8988T (cell line): ENCODE data around the gene CAMK1D.

Experiments used
- DNase-seq: peaks from one replicate; pipeline ENCODE4 v3.0.0; 2011

The CAMK1D gene

DNA sequence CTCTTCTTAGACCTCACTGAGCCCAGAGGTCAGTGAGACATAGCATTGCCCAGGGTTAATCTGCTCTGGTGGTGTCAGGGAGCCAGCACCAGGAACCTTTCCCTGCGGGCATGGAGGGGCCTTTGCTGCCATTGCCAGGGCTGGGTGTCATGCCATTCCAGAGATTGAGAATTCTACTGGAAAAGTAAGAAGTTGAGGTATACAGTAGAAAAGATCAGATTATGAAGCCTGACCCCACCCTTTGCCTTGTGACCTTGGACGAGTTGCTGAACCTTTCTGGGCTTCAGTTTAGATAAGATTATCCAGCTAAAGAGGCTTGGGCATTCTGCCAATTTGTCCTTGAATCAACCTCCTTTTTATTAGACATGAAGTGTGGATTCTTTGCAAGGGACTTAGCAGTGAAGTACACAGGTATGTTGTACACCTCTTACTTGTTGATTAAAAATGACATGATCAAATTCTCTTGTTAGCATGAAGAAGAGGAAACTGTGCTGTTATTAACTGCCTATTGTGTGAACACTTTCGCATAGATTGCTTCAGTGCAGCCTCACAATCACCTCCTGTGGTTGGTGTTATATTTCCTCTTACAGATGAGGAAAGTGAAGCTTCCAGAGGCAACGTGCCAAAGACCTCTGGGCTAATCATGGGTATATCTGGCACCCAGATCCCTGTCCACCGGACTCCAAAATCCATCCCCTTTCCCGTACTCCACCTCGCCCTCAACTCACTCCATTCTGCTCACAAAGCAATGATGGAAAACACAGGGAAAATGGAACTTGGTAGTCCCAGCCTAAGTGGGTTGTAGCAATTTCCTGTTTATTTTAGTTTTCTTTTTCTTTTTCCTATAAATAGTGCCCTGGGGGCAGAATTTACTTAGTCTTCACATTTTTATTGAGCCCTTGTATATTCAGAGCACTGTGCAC is 151.3 kb downstream of the CAMK1D start:
- no peak for DNase-seq

DNA sequence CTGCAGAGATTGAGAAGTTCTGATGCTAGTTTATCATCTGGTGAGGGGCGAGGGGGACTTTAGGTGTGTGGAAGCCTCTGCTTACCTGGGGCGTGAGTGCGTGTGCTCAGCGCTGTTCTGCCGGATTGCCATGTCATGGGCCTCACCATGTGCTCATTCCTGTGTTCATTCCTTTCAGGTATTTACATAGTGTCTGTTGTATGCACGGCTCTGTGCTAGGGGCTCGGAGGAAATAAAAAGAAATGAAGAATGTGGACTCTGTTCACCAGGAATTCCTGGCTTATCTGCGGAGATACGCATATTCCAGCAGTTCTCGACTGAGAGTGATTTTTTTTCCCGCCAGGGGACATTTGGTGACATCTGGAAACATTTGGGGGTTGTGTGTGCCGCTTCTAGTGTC is 152.0 kb downstream of the CAMK1D start:
- DNase-seq: no peak

DNA sequence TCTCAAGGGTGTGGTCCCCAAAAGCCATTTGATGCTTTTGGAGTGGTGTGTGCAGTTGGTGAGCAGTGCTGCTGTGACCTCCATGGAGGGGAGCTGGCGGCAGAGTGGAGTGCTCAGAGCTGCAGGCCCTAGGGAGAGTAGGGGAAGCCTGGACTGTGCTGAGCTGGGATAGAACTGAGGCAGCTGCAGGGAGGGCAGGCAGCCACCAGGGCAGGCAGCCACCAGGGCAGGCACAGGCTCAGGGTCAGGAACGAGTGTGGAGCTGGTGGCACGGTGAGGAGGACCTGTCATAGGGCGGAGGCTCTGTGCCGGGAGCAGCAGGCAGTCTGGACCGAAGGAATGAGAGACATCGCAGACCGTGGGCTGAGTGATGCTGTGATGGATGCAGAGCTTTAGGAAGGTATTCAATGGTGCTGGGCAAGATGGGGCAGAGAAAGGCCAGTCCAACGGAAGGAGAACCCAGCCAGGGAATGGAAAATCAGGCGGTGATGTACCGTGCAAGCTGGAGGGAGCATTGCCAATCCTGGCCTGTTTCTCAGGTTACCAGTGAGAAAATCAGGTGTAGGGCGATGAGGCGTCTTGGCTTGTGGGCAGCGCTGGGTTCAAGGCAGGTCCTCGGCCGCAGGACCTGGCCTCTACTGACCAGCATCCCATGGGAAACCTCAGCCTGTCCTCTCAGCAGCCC is 152.6 kb downstream of the CAMK1D start:
- no peak for DNase-seq

DNA sequence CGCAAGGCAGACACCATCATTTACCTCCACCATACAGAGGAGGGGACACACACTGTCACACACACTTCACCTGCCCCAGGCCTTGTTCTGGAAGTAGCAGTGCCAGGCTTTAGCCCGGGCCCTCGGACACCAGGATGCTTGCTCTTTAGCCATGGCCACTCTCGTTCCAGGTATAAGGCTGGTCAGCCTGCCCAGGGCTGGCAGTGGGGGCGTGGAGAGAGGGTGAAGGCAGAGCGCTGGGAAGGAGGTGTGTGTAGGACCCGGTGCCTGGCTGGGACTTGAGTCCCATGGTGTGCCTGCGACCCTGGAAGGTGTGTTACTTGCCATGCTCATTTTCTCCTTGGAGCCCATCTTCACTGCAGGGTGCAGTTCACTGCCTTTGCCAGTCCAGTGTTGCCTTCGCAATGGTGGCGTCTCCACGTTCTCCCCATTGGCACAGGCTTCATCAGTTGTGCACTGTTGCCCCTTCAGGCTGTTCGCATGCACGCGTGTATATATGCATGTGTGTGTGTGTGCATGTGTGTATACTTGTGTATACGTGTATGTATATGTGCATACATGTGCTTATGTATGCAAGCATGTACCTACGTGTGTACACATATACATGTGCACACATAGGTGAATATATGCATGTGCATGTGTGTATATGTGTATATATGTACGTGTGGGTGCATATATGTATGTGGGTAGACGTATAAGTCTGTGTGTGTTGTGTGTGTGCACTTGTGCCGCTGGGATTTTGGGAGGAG is 153.4 kb downstream of the CAMK1D start:
- no peak for DNase-seq

DNA sequence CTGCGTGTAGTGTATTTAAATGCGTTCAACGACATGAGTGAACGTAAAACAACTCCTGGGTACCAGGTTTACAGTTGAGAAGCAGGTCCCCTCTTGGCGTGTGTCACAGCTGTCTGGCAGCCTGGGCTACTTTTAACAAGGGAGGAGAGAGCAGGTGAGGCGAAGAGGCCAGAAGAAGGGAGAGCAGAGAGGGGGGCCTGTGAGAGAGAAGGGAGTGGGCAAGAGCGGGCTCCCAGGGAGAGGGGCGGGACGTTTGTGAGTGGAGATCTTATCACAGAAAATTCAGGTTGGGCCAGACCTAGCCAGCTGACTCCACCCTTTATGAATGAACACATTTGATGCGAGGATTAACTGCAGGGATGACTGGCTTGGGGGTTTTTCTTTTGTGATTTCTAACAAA is 154.0 kb downstream of the CAMK1D start:
- DNase-seq: no peak

DNA sequence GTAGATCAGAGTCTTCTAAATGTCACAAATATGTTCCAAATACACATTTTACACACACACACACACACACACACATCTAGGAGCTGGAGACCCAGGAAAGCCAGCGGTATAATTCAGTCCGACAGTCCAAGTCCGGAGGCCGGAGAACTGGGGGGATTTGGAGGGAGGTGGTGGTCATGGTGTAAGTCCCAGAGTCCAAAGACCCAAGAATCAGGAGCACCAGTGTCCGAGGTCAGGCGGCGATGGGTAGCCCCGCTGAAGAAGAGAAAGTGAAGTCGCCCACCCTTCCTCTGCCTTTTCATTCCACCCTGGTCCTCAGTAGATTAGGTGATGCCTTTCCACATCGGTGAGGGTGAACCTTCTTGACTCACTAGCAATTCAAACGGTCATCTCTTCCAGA is 154.8 kb downstream of the CAMK1D start:
- no peak for DNase-seq

DNA sequence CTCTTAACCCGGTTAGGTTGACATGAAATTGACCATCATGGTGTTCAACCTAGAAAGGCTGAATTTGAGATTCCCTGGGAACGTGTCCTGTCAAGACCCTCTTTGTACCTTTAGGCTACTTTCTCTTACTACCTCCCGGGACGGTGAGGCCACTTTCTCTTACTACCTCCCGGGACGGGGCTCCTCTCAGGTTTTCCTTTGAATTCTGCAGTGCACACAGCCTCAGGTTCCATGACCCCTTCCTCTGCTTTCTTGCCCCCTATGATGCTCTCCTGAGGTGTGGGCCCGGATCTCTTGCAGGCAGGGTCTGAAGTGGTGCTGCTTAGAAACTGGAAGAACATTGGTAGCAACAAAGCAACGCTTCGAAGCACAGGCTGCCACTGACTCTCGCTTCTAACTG is 155.3 kb downstream of the CAMK1D start:
- DNase-seq: no peak

DNA sequence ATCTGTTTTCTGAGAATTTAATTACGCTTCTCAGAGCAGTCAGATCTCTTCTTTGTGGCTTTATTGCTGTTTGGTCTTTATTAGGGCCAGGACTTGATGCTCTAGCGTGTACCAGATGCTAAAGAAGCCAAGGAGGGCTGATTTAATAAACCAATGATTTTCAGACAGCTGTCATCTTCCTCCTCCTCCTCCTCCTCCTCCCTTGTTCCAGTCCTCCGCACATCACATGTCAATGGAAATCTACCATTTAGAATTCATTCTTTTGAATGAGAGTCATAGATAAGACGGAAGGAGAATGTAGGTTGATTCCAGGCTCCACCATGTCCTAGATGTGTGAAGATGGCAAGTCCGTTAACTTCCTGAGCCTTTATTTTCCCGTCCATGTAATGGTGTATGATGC is 156.3 kb downstream of the CAMK1D start:
- DNase-seq: no peak

DNA sequence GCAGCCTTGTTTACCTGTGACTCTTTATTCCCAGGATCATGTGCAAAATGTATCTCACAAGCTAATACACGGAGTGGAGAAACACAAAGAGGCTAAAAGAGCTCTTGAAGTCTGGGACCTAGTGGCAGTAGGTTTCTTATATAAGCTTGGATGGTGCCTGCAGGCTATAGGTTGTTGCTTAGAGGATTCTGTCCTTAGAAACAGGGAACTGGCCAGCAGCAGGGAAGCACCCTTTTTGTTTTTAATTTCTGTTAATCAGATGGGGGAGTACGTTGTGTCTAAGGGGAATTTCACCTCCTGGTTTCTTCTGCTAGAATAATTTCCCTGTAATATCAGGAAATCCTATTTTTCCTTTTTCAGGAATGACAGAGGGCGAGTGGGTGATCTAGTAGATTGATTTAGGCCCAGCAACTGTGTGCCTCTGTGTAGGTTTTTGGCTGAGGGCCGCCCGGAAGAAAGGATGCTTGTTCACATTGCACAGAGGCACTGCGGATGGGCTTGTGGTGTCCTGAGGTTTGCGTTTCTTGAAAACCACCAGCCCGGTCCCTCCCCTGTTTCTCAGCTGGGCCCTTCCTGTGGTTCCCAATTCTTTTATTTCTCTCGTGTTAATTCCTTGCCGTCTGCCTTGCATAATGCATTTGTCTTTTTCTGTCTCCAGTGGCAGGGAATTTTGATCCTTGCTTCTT is 158.0 kb downstream of the CAMK1D start:
- DNase-seq: no peak

DNA sequence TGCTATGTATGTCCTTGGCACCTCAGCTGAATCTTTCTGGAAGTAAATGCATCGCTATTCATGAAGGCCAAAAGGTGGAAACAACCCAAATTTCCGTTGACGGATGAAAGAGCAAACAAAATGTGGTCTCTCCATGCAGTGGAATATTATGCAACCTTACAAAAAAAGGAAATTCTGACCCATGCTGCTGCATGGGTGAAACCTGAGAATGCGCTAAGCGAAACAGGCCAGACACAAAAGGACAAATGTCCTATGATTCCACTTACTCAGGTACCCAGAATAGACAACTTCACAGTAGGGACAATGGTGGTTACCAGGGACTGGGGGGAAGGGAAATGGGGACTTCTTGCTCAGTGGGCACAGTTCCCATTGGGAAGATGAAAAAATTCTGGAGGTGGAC is 158.8 kb downstream of the CAMK1D start:
- DNase-seq: no peak

DNA sequence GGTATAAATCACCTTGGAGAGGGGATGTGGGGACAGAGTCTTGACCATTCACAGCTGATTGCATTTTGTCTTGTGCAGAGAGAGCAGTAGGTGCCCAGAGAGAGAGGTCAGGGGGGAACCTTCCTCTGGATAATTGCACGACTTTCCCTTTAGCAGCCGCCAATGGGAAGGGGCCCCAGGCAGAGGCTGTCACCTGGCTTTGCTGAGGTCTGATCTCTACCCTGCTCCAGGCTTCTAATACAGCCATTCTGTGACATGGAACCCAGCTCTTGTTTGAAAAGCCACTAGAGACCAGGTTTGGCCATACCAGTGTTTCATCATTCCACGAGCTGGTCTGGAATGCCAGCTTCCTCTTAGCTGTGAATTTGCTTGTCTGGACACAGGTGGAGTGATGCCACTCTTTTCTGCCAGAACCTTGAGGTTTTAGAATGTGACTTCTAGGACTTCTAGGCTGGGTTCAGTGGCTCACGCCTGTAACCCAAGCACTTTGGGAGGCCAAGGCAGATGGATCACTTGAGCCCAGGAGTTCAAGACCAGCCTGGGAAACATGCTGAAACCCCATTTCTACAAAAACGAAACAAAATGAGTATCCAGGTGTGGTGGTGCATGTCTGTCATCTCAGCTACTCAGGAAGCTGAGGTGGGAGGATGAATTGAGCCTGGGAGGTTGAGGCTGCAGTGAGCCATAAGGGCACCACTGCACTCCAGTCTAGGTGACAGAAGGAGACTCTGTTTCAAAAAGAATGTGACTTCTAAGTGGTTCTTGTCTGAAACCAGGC is 159.9 kb downstream of the CAMK1D start:
- no peak for DNase-seq

DNA sequence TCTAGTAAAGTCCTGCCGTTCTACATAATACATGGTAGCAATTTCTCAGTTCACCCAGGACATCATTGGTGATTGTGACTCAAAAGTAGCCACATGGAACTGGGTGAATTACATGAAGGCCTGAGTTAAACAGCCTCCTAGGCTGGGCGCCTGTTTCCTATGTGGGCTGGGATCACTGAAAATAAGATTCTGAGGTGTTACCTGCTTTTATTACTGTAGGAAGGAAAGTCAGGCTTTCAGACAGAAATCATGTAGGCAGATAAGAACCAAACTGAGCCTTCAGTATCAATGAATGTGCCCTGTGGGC is 160.4 kb downstream of the CAMK1D start:
- DNase-seq: no peak

DNA sequence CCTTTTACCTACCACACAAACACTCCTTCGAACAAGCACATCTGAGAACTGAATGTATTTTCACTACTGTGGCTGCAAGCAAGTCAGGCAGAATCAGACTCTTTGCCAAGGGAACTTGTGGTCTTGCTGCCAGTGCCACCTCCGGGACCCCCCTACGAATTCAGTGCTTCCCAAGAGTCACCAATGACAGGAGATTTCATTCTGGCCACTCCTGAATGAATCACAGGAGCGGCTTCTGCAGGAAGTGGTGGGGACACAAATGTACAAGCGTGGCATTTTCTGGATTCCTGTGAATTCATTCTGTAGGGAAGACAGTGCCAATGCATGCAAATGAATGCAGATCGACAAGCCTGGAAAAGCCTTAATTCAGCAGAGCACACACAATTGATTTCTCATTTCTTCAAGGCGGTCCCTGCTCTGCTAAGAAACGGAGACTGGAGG is 161.2 kb downstream of the CAMK1D start:
- DNase-seq: no peak

DNA sequence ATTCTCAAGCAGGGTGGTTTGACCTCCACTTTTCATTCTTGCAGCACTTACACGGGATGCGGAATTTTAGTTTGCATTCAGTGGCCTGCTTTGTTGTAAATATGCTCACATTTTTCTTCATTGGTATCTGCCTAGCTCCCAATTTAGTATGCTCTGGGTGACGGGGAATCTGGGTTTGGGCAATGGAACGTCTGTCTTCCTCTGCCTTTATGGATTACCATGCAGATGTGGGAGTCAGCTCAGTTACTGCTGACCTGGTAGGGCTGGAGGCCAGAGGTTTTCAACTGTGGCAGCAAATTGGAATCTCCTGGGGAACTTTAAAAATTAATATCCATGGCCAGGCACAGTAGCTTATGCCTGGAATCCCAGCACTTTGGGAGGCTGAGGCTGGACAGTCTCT is 161.6 kb downstream of the CAMK1D start:
- DNase-seq: no peak

DNA sequence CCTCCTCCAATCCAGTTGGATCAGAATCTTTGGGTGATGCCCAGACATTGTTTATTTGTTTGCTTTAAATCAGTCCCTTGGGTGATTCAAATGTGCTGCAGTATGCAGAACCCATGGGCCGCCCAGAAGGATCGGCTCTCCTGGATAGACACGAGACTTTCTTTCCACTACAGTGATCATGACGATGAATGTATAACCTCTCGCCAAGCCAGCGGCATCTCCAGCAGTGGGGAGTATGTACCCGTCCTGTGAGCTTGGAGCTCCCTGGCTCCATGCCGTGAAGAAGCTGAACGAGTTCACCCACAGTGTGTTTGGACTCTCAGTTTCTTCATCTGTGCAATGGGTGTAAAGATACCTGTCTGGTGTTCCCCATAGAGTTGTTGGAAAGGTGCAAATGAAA is 162.3 kb downstream of the CAMK1D start:
- DNase-seq: no peak

DNA sequence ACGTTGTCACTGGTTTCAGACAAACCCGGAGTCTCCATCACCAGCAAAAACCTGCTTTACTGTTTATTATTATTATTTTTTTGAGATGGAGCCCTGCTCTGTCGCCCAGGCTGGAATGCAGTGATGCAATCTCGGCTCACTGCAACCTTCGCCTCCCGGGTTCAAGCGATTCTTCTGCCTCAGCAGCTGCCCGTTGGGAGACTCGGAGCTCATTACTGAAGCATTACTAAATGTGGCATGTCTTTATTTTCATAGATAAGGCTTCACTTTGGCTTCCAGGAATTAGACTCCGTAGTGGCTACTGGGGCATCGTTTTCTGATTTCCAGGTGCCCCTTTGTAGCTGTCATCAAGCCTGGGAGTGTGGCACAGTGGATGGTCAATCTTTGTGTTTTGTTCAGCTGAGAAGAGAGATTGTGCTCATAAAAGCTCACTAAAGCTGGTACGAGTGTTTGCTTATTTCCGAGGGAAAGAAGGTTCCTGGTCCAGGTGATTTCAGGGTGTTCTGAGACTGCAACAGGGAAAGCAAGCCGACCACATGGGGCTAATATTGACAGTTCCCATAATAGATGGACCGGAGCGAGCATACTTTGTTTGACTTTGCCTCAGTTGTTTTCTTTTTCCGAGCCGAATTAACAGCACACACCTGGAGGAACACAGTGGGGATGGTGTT is 163.1 kb downstream of the CAMK1D start:
- DNase-seq: no peak

DNA sequence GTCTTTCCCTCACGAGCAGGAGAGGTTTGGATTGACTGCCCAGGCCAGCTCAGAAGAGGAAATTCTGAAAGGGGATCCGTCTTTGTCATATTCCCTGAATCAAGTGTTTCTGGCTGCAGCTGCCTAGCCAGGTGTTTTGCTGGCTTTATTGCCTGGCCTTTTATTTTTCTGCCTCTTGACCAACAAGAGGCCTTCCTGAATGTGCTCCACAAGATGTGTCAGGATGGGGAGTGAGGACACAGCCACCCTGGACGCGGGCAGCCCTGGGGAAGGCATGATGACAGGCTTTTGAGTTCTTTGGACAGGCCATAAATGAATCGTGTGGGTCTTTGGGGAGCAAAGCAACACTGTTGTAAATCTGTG is 163.6 kb downstream of the CAMK1D start:
- DNase-seq: no peak

DNA sequence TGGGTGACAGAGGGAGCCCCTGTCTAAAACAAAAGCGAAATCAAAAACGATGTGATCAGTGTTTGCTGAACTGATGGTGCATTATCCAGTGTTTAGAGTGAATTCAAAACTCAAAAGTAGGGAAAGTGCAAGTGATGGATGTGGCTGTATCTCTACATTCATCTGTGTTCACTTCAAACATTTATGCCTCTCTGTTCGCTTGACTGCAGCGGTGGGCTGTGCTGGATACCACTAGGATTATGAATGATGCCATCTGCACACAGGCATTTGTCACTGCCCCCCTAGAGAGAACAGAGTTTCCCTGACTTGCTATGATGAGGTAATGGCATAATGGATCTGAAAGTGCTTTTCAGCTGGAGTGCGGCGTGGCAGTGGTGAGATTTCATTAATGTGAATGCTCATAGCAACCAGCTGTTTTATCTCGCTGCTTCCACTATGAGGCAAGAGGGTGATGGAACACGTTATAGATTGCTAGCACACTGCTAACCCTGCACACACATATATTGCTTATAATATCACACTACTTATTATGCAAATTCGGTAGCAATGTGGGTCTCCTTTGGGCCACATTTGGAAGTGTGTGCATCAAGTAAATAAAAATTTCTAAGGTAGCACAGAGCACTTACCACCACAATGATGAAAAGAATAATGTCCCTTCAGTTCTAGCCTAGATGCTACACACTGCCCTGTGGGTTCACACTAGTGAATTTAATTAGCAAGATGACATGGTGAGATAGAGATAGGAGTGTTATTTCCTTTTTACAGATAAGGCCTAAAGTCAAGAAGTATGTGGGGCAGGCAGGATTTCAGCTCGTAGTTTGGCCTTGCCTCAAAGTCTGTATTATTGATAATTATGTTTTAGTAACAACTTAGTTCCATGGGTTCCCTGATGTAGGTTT is 164.7 kb downstream of the CAMK1D start:
- DNase-seq: no peak

DNA sequence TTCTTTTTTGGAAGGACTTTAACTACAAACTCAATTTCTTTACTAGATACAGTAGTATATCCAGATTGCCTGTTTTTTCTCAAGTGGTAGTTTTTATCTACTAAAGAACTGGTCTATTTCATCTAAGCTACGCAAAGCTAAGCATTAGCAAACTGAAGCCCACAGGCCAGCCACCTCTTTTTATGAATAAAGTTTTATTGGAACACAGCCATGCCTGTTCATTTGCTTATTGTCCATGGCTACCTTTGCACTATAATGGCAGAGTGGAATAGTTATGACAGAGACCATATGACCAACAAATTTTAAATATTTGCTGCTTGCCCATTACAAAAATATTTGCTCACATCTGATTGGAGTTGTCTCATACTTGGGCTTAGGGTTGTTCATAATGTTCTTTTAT is 168.7 kb downstream of the CAMK1D start:
- no peak for DNase-seq

DNA sequence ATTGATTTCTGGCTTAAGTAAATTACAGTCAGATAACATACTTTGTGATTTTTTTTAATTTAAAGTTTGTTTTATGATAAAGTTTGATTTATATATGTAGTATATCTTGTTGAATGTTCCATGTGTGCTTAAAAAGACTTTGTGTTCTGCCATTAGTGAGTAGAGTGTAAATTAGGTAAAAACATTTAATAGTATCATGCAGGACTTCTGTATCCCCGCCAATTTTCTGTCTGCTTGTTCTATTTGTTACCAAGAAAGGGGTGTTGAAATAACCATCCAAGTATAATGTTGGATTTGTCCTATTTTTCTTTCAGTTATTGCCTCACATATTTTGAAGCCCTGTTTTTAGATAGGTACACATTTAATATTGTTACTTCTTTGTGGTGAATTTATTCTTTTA is 172.1 kb downstream of the CAMK1D start:
- no peak for DNase-seq

DNA sequence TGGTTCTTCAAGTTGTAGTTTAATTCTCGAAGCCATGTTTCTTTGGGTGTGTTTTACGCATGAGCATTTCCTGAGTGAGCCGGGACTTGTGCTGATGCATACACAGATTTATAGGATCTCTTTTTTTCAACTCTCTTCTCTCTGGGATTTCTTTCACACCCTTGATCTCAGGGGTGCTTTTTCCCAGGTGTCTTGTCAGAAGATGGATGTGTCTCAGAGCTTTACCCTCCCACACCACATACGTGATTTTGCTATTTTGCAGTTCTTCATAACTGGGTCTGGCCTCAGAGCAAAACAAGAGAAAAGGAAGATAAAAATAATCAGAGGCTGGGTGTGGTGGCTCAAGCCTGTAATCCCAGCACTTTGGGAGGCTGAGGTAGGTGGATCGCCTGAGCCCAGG is 177.0 kb downstream of the CAMK1D start:
- DNase-seq: no peak
